OCI-LY1 (cell line): ENCODE data around the gene AAR2.

Experiments
- EZH2 ChIP-seq: fragments of 200-600 bp; sonication (generic), shearing (Covaris generic); IDR thresholded peaks from 2 replicates; pipeline ENCODE4 v1.8.0; 2017; ENCODE audit warnings: borderline replicate concordance, mixed run types, mild to moderate bottlenecking, antibody characterized with exemption, low read length, moderate library complexity, mixed read lengths
- TF ChIP-seq, protein P1 (sequence below): fragments of 200-600 bp; sonication (generic), shearing (Covaris generic); IDR thresholded peaks from 2 replicates; pipeline ENCODE4 v1.5.1; 2017; ENCODE audit warnings: mild to moderate bottlenecking, antibody characterized with exemption, low read length, moderate library complexity, mixed read lengths

DNA sequence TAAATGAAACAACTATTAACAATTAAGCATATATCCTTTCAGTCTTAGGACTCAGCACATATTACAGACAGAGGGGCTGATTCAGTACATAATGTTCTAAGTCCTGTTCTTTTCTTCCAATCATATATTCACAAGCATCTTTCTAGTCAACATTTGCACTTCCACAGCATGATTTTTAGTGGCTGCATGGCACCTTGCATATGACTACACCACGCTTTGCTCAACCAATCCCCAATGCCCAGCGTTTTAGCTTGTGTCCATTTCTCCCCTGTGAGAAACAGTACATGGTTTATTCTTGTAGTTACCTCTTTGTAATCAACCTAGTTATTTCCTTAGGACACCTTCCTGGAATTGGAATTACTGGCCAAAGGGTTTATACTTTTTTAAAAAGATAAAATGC lies 33.2 kb downstream of the AAR2 start:
- TF ChIP-seq, protein P1, sequence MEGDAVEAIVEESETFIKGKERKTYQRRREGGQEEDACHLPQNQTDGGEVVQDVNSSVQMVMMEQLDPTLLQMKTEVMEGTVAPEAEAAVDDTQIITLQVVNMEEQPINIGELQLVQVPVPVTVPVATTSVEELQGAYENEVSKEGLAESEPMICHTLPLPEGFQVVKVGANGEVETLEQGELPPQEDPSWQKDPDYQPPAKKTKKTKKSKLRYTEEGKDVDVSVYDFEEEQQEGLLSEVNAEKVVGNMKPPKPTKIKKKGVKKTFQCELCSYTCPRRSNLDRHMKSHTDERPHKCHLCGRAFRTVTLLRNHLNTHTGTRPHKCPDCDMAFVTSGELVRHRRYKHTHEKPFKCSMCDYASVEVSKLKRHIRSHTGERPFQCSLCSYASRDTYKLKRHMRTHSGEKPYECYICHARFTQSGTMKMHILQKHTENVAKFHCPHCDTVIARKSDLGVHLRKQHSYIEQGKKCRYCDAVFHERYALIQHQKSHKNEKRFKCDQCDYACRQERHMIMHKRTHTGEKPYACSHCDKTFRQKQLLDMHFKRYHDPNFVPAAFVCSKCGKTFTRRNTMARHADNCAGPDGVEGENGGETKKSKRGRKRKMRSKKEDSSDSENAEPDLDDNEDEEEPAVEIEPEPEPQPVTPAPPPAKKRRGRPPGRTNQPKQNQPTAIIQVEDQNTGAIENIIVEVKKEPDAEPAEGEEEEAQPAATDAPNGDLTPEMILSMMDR = no peak
- no peak for TF ChIP-seq EZH2
